HepG2 (cell line): ENCODE results near the gene CDH12. TPM values are rescaled to one million over a fixed set of nuclear protein-coding genes. Genes with fewer than 3 reads are reported as not detected.

Experiments used
- ATAC-seq: fragments of 200-7000 bp; cut with Tn5 transposase; 3 replicates; pipeline ENCODE4 v1.9.1; 2020; ENCODE audit warnings: mild to moderate bottlenecking, moderate library complexity
- BruUV-seq: library from RNA; stranded (reverse); fragments of 400-500 nt; replicated peaks from 2 replicates; lab custom pipeline; 2021; lab: Mats Ljungman, UMichigan
- CTCF ChIA-PET: fragments of 300-600 bp; formaldehyde crosslinking; extraction: SDS; loops from one replicate; lab custom pipeline; 2021; ENCODE audit warnings: low total read pairs, inconsistent platforms, low intra/inter-chr PET ratio; lab: Yijun Ruan, JAX
- POLR2A ChIA-PET: fragments of 350-600 bp; sonication (Branson Sonifier 250); formaldehyde crosslinking; loops from one replicate; lab custom pipeline; 2020; ENCODE audit warnings: antibody characterized with exemption, inconsistent platforms; lab: Yijun Ruan, JAX
- DNase-seq: peaks from one replicate; pipeline ENCODE4 v3.0.0-alpha.2; 2015; ENCODE audit warnings: low spot score
- FAIRE-seq: peaks from 3 replicates; lab custom pipeline; 2011; peaks lifted over from hg19 to GRCh38; lab: Jason Lieb, UNC
- H2AFZ ChIP-seq: one replicate; pipeline ENCODE4 v1.6.1; 2011; ENCODE audit warnings: low read length, inconsistent platforms
- H3K27ac ChIP-seq: fragments of 300-600 bp; 3 replicates; pipeline ENCODE4 v1.8.0; 2011; ENCODE audit warnings: mixed run types, mild to moderate bottlenecking, mixed read lengths, low read length, inconsistent platforms; ENCODE audit not compliant: insufficient read depth; ENCODE audit errors: extremely low read length
- H3K27me3 ChIP-seq, 2 experiments: fragments of 200-600 bp in 1 of 2; 2 replicates in 1 of 2; 3 replicates in 1 of 2; pipeline versions ENCODE4 v1.6.0 to v1.8.0; 2011; ENCODE audit warnings: low read length in 2 of 2, mild to moderate bottlenecking in 2 of 2, moderate library complexity in 2 of 2, inconsistent platforms in 1 of 2; ENCODE audit not compliant: insufficient read depth in 2 of 2, control insufficient read depth in 1 of 2
- H3K36me3 ChIP-seq, 2 experiments: fragments of 200-600 bp in 1 of 2; replicated peaks in 1 of 2; 2 replicates in 1 of 2; 3 replicates in 1 of 2; pipeline versions ENCODE4 v1.5.1 to v1.8.0; 2011; ENCODE audit warnings: low read length in 2 of 2, inconsistent platforms in 1 of 2; ENCODE audit not compliant: insufficient read depth in 2 of 2, control insufficient read depth in 1 of 2
- H3K4me1 ChIP-seq: 2 replicates; pipeline ENCODE4 v1.5.1; 2012; ENCODE audit warnings: low read length, inconsistent platforms; ENCODE audit not compliant: insufficient read depth
- H3K4me2 ChIP-seq: 2 replicates; pipeline ENCODE4 v1.6.0; 2011; ENCODE audit warnings: low read depth, low read length, inconsistent platforms
- H3K4me3 ChIP-seq, 3 experiments: fragments of 200-600 bp in 1 of 3; sonication (generic), shearing (Covaris generic) in 1 of 3; replicated peaks in 1 of 3; 2 replicates each; pipeline ENCODE4 v1.5.1; 2011 to 2016; ENCODE audit warnings: low read length in 3 of 3, inconsistent platforms in 2 of 3, low read depth in 2 of 3, mild to moderate bottlenecking in 2 of 3, control low read depth in 1 of 3, mixed read lengths in 1 of 3; ENCODE audit not compliant: insufficient read depth in 1 of 3
- H3K79me2 ChIP-seq: one replicate; pipeline ENCODE4 v1.6.1; 2011; ENCODE audit warnings: low read length, inconsistent platforms; ENCODE audit not compliant: insufficient read depth
- H3K9ac ChIP-seq: 2 replicates; pipeline ENCODE4 v1.6.0; 2011; ENCODE audit warnings: mild to moderate bottlenecking, low read depth, low read length, inconsistent platforms; ENCODE audit not compliant: insufficient read depth
- H3K9me3 ChIP-seq: 2 replicates; pipeline ENCODE4 v1.5.1; 2012; ENCODE audit warnings: mild to moderate bottlenecking, low read length
- H4K20me1 ChIP-seq: 2 replicates; pipeline ENCODE4 v1.6.0; 2011; ENCODE audit warnings: inconsistent platforms, mild to moderate bottlenecking, low read length, moderate library complexity; ENCODE audit not compliant: insufficient read depth
- BRF2 ChIP-seq: sonication (generic); formaldehyde crosslinking; IDR thresholded peaks from 2 replicates; pipeline ENCODE4 v1.8.1; 2022; ENCODE audit warnings: mild to moderate bottlenecking, missing genetic modification reagents
- CREB3 ChIP-seq: sonication (generic); formaldehyde crosslinking; IDR thresholded peaks from 2 replicates; pipeline ENCODE4 v1.5.0; 2020; ENCODE audit warnings: missing genetic modification reagents
- MLLT10 ChIP-seq: sonication (generic); formaldehyde crosslinking; IDR thresholded peaks from 2 replicates; pipeline ENCODE4 v1.4.0; 2020; ENCODE audit warnings: missing genetic modification reagents
- PAXIP1 ChIP-seq: sonication (generic); formaldehyde crosslinking; conservative IDR thresholded peaks from 2 replicates; pipeline ENCODE4 v1.4.0; 2020; ENCODE audit warnings: mild to moderate bottlenecking, missing genetic modification reagents, moderate library complexity
- PBX2 ChIP-seq: IDR thresholded peaks from 2 replicates; pipeline ENCODE4 v1.6.1; 2016; ENCODE audit warnings: control low read depth
- SNAI1 ChIP-seq: sonication (generic); formaldehyde crosslinking; IDR thresholded peaks from 2 replicates; pipeline ENCODE4 v1.5.0; 2020; ENCODE audit warnings: mild to moderate bottlenecking, missing genetic modification reagents, borderline replicate concordance
- THAP11 ChIP-seq: IDR thresholded peaks from 2 replicates; pipeline ENCODE4 v1.6.1; 2016; ENCODE audit warnings: missing biosample characterization, missing genetic modification reagents
- ZC3H13 ChIP-seq: sonication (generic); formaldehyde crosslinking; IDR thresholded peaks from 2 replicates; pipeline ENCODE4 v1.8.1; 2023; ENCODE audit warnings: mild to moderate bottlenecking, missing genetic modification reagents, moderate library complexity
- ZNF296 ChIP-seq: sonication (generic); formaldehyde crosslinking; conservative IDR thresholded peaks from 2 replicates; pipeline ENCODE4 v1.5.0; 2020; ENCODE audit warnings: mild to moderate bottlenecking, missing genetic modification reagents
- WGBS: methylation state at CpG from one replicate; pipeline ENCODE4 v1.1.6; 2017; ENCODE audit warnings: low lambda C conversion rate; 5-methylcytosine and 5-hydroxymethylcytosine counted together
- in situ Hi-C: cut with HindIII; loops from 2 replicates; pipeline ENCODE4 v1.10.0; 2017; ENCODE audit warnings: low pct_unique_long_range_greater_than_20kb; ENCODE audit not compliant: extremely low pct_ligation_motif_present
- intact Hi-C: fragments of 100-400 bp; cut with micrococcal nuclease; formaldehyde crosslinking; loops from one replicate; pipeline ENCODE4 v1.10.0; 2022; ENCODE audit not compliant: unreplicated experiment
- polyA plus RNA-seq, 8 experiments: library from polyadenylated mRNA; depleted of rRNA in 3 of 8; stranded (reverse) in 7 of 8; unstranded in 1 of 8; fragments of >200 nt; fragmentation: Illumina TruSeq in 4 of 8; extraction: Trizol in 4 of 8; gene quantifications; 2 replicates each; pipeline versions ENCODE4 v1.2.1 to v1.2.3, GENCODE V29; 2011 to 2016; ENCODE audit warnings: low read depth in 4 of 8, missing spikeins in 1 of 8, mixed read lengths in 1 of 8; ENCODE audit not compliant: insufficient read depth in 1 of 8
- total RNA-seq, 5 experiments: library from RNA; depleted of rRNA; stranded (reverse); fragments of >200 nt; fragmentation: Illumina TruSeq; extraction: Trizol; gene quantifications; 2 replicates each; pipeline ENCODE4 v1.2.3, GENCODE V29; 2016; ENCODE audit warnings: low read depth in 1 of 5
- TF ChIP-seq, protein P1 (sequence below): IDR thresholded peaks from 2 replicates; pipeline ENCODE4 v1.6.1; 2016; ENCODE audit warnings: low read depth, borderline replicate concordance
- TF ChIP-seq, protein P2 (sequence below): sonication (generic); formaldehyde crosslinking; IDR thresholded peaks from 2 replicates; pipeline ENCODE4 v1.4.0; 2020; ENCODE audit warnings: missing genetic modification reagents, mild to moderate bottlenecking, borderline replicate concordance

CDH12 gene
- total and polyA plus RNA-seq, 2 of the 13 experiments (the other 11 are each of a cell fraction or from before 2014, with no cell fraction given), result not detected

DNA sequence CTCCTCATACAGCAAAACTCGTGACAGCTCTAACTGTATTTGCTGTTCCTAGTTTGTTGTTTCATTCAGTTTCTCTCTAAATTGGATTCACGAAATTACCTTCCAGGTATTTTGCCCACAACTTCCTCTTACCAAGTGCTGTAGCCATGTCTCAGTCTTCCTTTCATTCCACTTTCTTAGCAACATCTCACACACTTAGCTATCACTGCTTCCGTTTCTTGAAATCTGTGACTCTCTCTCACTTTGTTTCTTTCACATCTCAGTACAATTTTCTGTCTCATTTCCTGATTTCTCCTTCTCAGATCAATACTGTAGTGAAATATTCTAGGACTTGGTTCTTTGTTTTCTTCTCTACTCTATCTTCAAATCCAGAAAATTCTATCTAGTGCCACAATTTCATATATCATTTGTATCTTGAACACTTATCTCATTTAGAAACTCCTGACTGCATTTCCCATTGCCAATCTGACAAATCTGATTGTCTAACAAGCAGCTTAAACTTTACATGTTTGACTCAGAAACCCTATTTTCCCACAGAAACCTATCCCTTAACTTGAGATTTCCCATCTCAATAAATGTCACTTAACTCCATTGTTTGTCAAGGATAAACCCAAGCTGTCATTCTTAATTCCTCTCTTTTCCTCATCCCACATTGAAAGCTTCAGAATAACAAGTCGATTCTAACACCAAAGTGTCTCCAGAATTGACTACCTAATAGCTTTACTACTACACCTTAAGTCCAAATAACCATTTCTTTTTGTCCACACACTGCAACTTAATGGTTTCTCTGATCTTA, 303.1 kb downstream of the CDH12 start:
- FAIRE-seq, result no peak
- 3% methylated on average over 4 of the region's 4 CpGs for WGBS
- Histone ChIP-seq H3K4me3 (no peak overlapping the region), H3K9me3 (0 out of 2 replicates have a peak, but pooled peaks cover 7% of the 10 kb centered on the region), H3K4me1 (no peaks in the 10 kb centered on the region), H3K36me3 (no peaks in the 10 kb centered on the region), H3K79me2 (no peaks in the 10 kb centered on the region), H2AFZ (no peak overlapping the region), H3K27me3 (no peaks in the 10 kb centered on the region), H3K4me2 (no peak overlapping the region), H3K27ac (no peak overlapping the region), H3K9ac (no peak overlapping the region), H4K20me1 (no peaks in the 10 kb centered on the region)
- DNase-seq, result no peak
- no peak for ATAC-seq
- no TSS peak for BruUV-seq
- ChIA-PET POLR2A (no interaction called here), CTCF (no interaction called here)
- intact Hi-C loops, result no loop called here
- in situ Hi-C loops, result no loop called here
- TF ChIP-seq THAP11 (CRISPR knock-in tag) (no peak), MLLT10 (CRISPR knock-in tag) (no peak), ZNF296 (no peak), PBX2 (CRISPR knock-in tag) (no peak), SNAI1 (CRISPR knock-in tag) (no peak), BRF2 (CRISPR knock-in tag) (no peak), PAXIP1 (CRISPR knock-in tag) (no peak), ZC3H13 (CRISPR knock-in tag) (no peak), CREB3 (no peak)
- TF ChIP-seq, protein P1, sequence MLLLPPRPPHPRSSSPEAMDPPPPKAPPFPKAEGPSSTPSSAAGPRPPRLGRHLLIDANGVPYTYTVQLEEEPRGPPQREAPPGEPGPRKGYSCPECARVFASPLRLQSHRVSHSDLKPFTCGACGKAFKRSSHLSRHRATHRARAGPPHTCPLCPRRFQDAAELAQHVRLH (CRISPR knock-in tag), result no peak
- TF ChIP-seq, protein P2, sequence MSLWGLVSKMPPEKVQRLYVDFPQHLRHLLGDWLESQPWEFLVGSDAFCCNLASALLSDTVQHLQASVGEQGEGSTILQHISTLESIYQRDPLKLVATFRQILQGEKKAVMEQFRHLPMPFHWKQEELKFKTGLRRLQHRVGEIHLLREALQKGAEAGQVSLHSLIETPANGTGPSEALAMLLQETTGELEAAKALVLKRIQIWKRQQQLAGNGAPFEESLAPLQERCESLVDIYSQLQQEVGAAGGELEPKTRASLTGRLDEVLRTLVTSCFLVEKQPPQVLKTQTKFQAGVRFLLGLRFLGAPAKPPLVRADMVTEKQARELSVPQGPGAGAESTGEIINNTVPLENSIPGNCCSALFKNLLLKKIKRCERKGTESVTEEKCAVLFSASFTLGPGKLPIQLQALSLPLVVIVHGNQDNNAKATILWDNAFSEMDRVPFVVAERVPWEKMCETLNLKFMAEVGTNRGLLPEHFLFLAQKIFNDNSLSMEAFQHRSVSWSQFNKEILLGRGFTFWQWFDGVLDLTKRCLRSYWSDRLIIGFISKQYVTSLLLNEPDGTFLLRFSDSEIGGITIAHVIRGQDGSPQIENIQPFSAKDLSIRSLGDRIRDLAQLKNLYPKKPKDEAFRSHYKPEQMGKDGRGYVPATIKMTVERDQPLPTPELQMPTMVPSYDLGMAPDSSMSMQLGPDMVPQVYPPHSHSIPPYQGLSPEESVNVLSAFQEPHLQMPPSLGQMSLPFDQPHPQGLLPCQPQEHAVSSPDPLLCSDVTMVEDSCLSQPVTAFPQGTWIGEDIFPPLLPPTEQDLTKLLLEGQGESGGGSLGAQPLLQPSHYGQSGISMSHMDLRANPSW, result no peak
